ENCODE results near the gene ADARB2.

DNA sequence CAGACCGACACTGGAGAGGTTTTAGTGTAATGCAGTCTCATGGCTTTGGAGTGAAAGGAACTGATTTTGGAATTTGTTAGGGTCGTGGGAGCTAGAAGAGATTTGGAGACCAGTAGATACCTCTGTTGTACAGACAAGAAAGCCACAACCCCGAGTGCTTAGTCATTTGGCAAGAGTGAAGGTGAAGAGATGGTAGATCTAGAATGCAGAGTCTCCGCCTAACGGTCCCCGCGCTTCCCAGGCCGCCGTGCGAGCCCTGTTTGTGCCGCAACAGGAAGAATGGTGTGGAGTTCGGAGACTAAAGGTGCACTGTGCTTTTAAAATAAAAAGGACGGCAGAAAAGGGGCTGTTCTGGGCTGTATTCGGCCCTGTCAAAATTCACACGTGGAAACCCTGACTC is 186.7 kb downstream of the ADARB2 start:
- TF ChIP-seq, protein P1, sequence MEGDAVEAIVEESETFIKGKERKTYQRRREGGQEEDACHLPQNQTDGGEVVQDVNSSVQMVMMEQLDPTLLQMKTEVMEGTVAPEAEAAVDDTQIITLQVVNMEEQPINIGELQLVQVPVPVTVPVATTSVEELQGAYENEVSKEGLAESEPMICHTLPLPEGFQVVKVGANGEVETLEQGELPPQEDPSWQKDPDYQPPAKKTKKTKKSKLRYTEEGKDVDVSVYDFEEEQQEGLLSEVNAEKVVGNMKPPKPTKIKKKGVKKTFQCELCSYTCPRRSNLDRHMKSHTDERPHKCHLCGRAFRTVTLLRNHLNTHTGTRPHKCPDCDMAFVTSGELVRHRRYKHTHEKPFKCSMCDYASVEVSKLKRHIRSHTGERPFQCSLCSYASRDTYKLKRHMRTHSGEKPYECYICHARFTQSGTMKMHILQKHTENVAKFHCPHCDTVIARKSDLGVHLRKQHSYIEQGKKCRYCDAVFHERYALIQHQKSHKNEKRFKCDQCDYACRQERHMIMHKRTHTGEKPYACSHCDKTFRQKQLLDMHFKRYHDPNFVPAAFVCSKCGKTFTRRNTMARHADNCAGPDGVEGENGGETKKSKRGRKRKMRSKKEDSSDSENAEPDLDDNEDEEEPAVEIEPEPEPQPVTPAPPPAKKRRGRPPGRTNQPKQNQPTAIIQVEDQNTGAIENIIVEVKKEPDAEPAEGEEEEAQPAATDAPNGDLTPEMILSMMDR (IDR thresholded peaks at IDR 0.05): no peak
- no peak for TF ChIP-seq POLR2AphosphoS5 (IDR thresholded peaks at IDR 0.05)
